H1 (cell line): ENCODE results near the gene WNT5A. TPM values are rescaled to one million over a fixed set of nuclear protein-coding genes. Genes with fewer than 3 reads are reported as not detected.

Source experiments
- CTCF ChIA-PET: fragments of 300-600 bp; sonication (Branson Sonifier 250); formaldehyde crosslinking; loops from one replicate; lab custom pipeline; 2021; ENCODE audit not compliant: partially characterized antibody; lab: Charles Lee
- POLR2A ChIA-PET: fragments of 300-600 bp; sonication (Branson Sonifier 250); formaldehyde crosslinking; loops from one replicate; lab custom pipeline; 2021; ENCODE audit warnings: inconsistent platforms; ENCODE audit not compliant: partially characterized antibody; lab: Charles Lee
- DNase-seq, 2 experiments: peaks; one replicate each; pipeline versions ENCODE4 v3.0.0 to v3.0.0-alpha.2; 2010 to 2022; ENCODE audit warnings: low spot score in 2 of 2, low read depth in 1 of 2, mixed read lengths in 1 of 2
- FAIRE-seq: peaks from 2 replicates; lab custom pipeline; 2011; peaks lifted over from hg19 to GRCh38; lab: Jason Lieb, UNC
- H2AFZ ChIP-seq: 2 replicates; pipeline ENCODE4 v1.8.1; 2012; ENCODE audit warnings: low read length, inconsistent platforms
- H2AK5ac ChIP-seq: 2 replicates; pipeline ENCODE4 v1.6.1; 2013; ENCODE audit warnings: low read depth, low read length
- H2BK120ac ChIP-seq: replicated peaks from 2 replicates; pipeline ENCODE3; 2013; ENCODE audit warnings: low read depth, low read length, inconsistent platforms
- H2BK12ac ChIP-seq: 2 replicates; pipeline ENCODE4 v1.6.1; 2013; ENCODE audit warnings: low read depth, low read length
- H2BK15ac ChIP-seq: 2 replicates; pipeline ENCODE4 v1.6.1; 2013; ENCODE audit warnings: low read length
- H2BK20ac ChIP-seq: 2 replicates; pipeline ENCODE4 v1.6.1; 2013; ENCODE audit warnings: low read length
- H2BK5ac ChIP-seq: 2 replicates; pipeline ENCODE4 v1.6.1; 2013; ENCODE audit warnings: low read depth, low read length
- H3K14ac ChIP-seq: 2 replicates; pipeline ENCODE4 v1.6.1; 2013; ENCODE audit warnings: inconsistent platforms; ENCODE audit not compliant: insufficient read length
- H3K18ac ChIP-seq: 2 replicates; pipeline ENCODE4 v1.6.1; 2013; ENCODE audit warnings: low read length; ENCODE audit errors: extremely low read depth
- H3K23ac ChIP-seq: 2 replicates; pipeline ENCODE4 v1.6.1; 2013; ENCODE audit warnings: inconsistent platforms; ENCODE audit not compliant: insufficient read length
- H3K23me2 ChIP-seq: 2 replicates; pipeline ENCODE4 v1.6.1; 2013; ENCODE audit warnings: low read depth, low read length
- H3K27ac ChIP-seq: 2 replicates; pipeline ENCODE4 v1.6.1; 2011; ENCODE audit warnings: low read depth, low read length, inconsistent platforms
- H3K27me3 ChIP-seq, 4 experiments: replicated peaks in 1 of 4; 1 replicate in 1 of 4; 2 replicates in 3 of 4; pipeline versions ENCODE4 v1.6.1 to v1.8.1; 2011 to 2013; ENCODE audit warnings: low read length in 3 of 4, mild to moderate bottlenecking in 3 of 4, inconsistent platforms in 2 of 4, mixed read lengths in 2 of 4, moderate library complexity in 1 of 4; ENCODE audit not compliant: control insufficient read depth in 3 of 4, insufficient read depth in 3 of 4; ENCODE audit errors: extremely low read depth in 1 of 4
- H3K36me3 ChIP-seq, 4 experiments: 2 replicates each; pipeline versions ENCODE4 v1.6.1 to v1.8.1; 2011 to 2013; ENCODE audit warnings: mild to moderate bottlenecking in 4 of 4, low read length in 3 of 4, moderate library complexity in 2 of 4, control low read depth in 1 of 4, inconsistent platforms in 1 of 4; ENCODE audit not compliant: insufficient read depth in 4 of 4, control insufficient read depth in 2 of 4
- H3K4ac ChIP-seq: replicated peaks from 2 replicates; pipeline ENCODE3; 2013; ENCODE audit warnings: low read length, low read depth, mixed read lengths, inconsistent platforms; ENCODE audit not compliant: insufficient read length
- H3K4me1 ChIP-seq, 4 experiments: replicated peaks in 1 of 4; 1 replicate in 1 of 4; 2 replicates in 3 of 4; pipeline versions ENCODE4 v1.6.1 to v1.8.1; 2011 to 2013; ENCODE audit warnings: low read length in 3 of 4, inconsistent platforms in 2 of 4, mixed read lengths in 1 of 4; ENCODE audit not compliant: insufficient read depth in 4 of 4, control insufficient read depth in 3 of 4
- H3K4me2 ChIP-seq, 2 experiments: 2 replicates each; pipeline versions ENCODE4 v1.6.1 to v1.8.1; 2011 to 2013; ENCODE audit warnings: low read depth in 2 of 2, low read length in 2 of 2, control low read depth in 1 of 2, inconsistent platforms in 1 of 2, mild to moderate bottlenecking in 1 of 2; ENCODE audit not compliant: insufficient read depth in 1 of 2
- H3K4me3 ChIP-seq, 4 experiments: fragments of 200-600, 300-600 bp in 1 of 4; sonication (generic), shearing (Covaris generic), sonication (Bioruptor Twin) in 1 of 4; 2 replicates each; pipeline versions ENCODE4 v1.5.1 to v1.8.1; 2011 to 2016; ENCODE audit warnings: low read length in 4 of 4, low read depth in 3 of 4, control low read depth in 2 of 4, inconsistent platforms in 2 of 4, mild to moderate bottlenecking in 2 of 4, mixed read lengths in 1 of 4, moderate library complexity in 1 of 4; ENCODE audit not compliant: insufficient read depth in 2 of 4; ENCODE audit errors: extremely low read depth in 1 of 4
- H3K56ac ChIP-seq: replicated peaks from 2 replicates; pipeline ENCODE3; 2013; ENCODE audit warnings: low read depth, mild to moderate bottlenecking, mixed read lengths, low read length, inconsistent platforms; ENCODE audit not compliant: insufficient read length
- H3K79me1 ChIP-seq: 2 replicates; pipeline ENCODE4 v1.6.1; 2013; ENCODE audit warnings: low read depth, low read length, control low read depth
- H3K79me2 ChIP-seq, 2 experiments: 2 replicates each; pipeline versions ENCODE4 v1.6.1 to v1.8.1; 2012 to 2013; ENCODE audit warnings: low read length in 2 of 2, mild to moderate bottlenecking in 2 of 2, inconsistent platforms in 1 of 2; ENCODE audit not compliant: insufficient read depth in 2 of 2, control insufficient read depth in 1 of 2
- H3K9ac ChIP-seq, 4 experiments: replicated peaks in 1 of 4; 1 replicate in 1 of 4; 2 replicates in 3 of 4; pipeline versions ENCODE4 v1.6.1 to v1.8.1; 2011 to 2013; ENCODE audit warnings: low read depth in 3 of 4, low read length in 3 of 4, control low read depth in 2 of 4, mild to moderate bottlenecking in 2 of 4, moderate library complexity in 2 of 4, inconsistent platforms in 1 of 4; ENCODE audit errors: extremely low read depth in 1 of 4
- H3K9me3 ChIP-seq, 2 experiments: 2 replicates each; pipeline versions ENCODE4 v1.6.1 to v1.8.1; 2012 to 2013; ENCODE audit warnings: mild to moderate bottlenecking in 2 of 2, moderate library complexity in 2 of 2, control low read depth in 1 of 2, inconsistent platforms in 1 of 2, low read depth in 1 of 2, low read length in 1 of 2, mixed read lengths in 1 of 2; ENCODE audit not compliant: insufficient read depth in 2 of 2
- H4K20me1 ChIP-seq, 2 experiments: replicated peaks in 1 of 2; 2 replicates each; pipeline versions ENCODE3 to v1.8.1; 2011 to 2013; ENCODE audit warnings: inconsistent platforms in 2 of 2, low read length in 2 of 2, mild to moderate bottlenecking in 1 of 2; ENCODE audit not compliant: insufficient read depth in 2 of 2, control insufficient read depth in 1 of 2
- H4K5ac ChIP-seq: 2 replicates; pipeline ENCODE4 v1.6.1; 2013; ENCODE audit warnings: low read length, low read depth, mixed read lengths, inconsistent platforms; ENCODE audit not compliant: insufficient read length
- H4K8ac ChIP-seq: 2 replicates; pipeline ENCODE4 v1.8.0; 2013; ENCODE audit warnings: mild to moderate bottlenecking, moderate library complexity, low read length, inconsistent platforms; ENCODE audit not compliant: insufficient read depth; ENCODE audit errors: extremely low read depth
- H4K91ac ChIP-seq: replicated peaks from 2 replicates; pipeline ENCODE3; 2013; ENCODE audit warnings: low read length, mixed read lengths, inconsistent platforms; ENCODE audit not compliant: insufficient read length
- BCL11A ChIP-seq, 2 experiments: IDR thresholded peaks; one replicate each; pipeline ENCODE4 v1.6.1; 2011; ENCODE audit warnings: low read depth in 2 of 2, low read length in 2 of 2, mild to moderate bottlenecking in 2 of 2
- GTF2F1 ChIP-seq: IDR thresholded peaks from 2 replicates; pipeline ENCODE4 v1.6.1; 2012; ENCODE audit warnings: low read depth, low read length, improper control_type of control experiment, borderline replicate concordance
- RNF2 ChIP-seq: fragments of 200-900, 300-1000 bp; sonication (generic); IDR thresholded peaks from 2 replicates; pipeline ENCODE4 v1.7.1; 2016; ENCODE audit warnings: borderline replicate concordance, low read depth, mild to moderate bottlenecking, antibody characterized with exemption, low read length; ENCODE audit not compliant: poor library complexity, severe bottlenecking; ENCODE audit errors: missing control alignments
- TAF1 ChIP-seq: IDR thresholded peaks from 2 replicates; pipeline ENCODE4 v1.6.1; 2011; ENCODE audit warnings: mild to moderate bottlenecking, low read depth, low read length
- WGBS, 2 experiments: shearing (Covaris generic) in 1 of 2; methylation state at CpG; one replicate each; pipeline versions ENCODE4 v1.1.6 to v1.1.7; 2013 to 2015; ENCODE audit warnings: low lambda C conversion rate in 2 of 2, mixed read lengths in 2 of 2, inconsistent platforms in 1 of 2, low coverage in 1 of 2, missing lambda C conversion rate in 1 of 2; ENCODE audit not compliant: insufficient replicate concordance in 2 of 2, insufficient coverage in 1 of 2, insufficient read length in 1 of 2; ENCODE audit errors: extremely low coverage in 1 of 2, missing lambda C conversion rate in 1 of 2; 5-methylcytosine and 5-hydroxymethylcytosine counted together
- polyA plus RNA-seq, 7 experiments: library from polyadenylated mRNA; depleted of rRNA in 3 of 7; stranded (reverse) in 5 of 7; unstranded in 2 of 7; fragments of >200 nt in 5 of 7; fragments of 200-250 nt in 2 of 7; gene quantifications; 1 replicate in 5 of 7; 2 replicates in 1 of 7; 4 replicates in 1 of 7; pipeline versions ENCODE4 v1.2.1 to v1.2.3, GENCODE V29; 2011 to 2013; ENCODE audit warnings: missing spikeins in 2 of 7, mixed read lengths in 2 of 7
- total RNA-seq: library from RNA; stranded (reverse); fragmentation: NEBNext Ultra II Directional; extraction: Animal tissue kit (Norgen Biotek cat#: 25700); gene quantifications from 2 replicates; pipeline ENCODE4 v1.2.1, GENCODE V29; 2021
- TF ChIP-seq, protein P1 (sequence below), 3 experiments: IDR thresholded peaks; 1 replicate in 2 of 3; 2 replicates in 1 of 3; pipeline versions ENCODE4 v1.5.1 to v1.6.1; 2011; ENCODE audit warnings: low read length in 3 of 3, mild to moderate bottlenecking in 3 of 3, inconsistent platforms in 2 of 3, low read depth in 1 of 3, moderate library complexity in 1 of 3; ENCODE audit not compliant: insufficient read depth in 1 of 3; ENCODE audit errors: control extremely low read depth in 1 of 3

WNT5A gene
- total and polyA plus RNA-seq, 2 of the 8 experiments (the other 6 are each of a cell fraction or from before 2014, with no cell fraction given), result 3.9 to 5.6 TPM

- H2BK5ac ChIP-seq, result no peak overlapping the region
- POLR2A ChIA-PET, result interaction anchor here (0.6 kb wide), 1 partner anchor 688 kb away, joined by 3 read pairs; no protein-coding TSS in a partner anchor
Observed at GRCh38 chr3:55515550-55516246, 28.6 kb upstream of the WNT5A start.

More at GRCh38 chr3:55515550-55516246, 28.6 kb upstream of the WNT5A start:
- TF ChIP-seq GTF2F1 (no peak), TAF1 (no peak), RNF2 (no peak), BCL11A (IDR thresholded peaks at IDR 0.05; ENCODE audit: low read depth in 2 of 2, low read length in 2 of 2) (no peak)
- TF ChIP-seq, protein P1, sequence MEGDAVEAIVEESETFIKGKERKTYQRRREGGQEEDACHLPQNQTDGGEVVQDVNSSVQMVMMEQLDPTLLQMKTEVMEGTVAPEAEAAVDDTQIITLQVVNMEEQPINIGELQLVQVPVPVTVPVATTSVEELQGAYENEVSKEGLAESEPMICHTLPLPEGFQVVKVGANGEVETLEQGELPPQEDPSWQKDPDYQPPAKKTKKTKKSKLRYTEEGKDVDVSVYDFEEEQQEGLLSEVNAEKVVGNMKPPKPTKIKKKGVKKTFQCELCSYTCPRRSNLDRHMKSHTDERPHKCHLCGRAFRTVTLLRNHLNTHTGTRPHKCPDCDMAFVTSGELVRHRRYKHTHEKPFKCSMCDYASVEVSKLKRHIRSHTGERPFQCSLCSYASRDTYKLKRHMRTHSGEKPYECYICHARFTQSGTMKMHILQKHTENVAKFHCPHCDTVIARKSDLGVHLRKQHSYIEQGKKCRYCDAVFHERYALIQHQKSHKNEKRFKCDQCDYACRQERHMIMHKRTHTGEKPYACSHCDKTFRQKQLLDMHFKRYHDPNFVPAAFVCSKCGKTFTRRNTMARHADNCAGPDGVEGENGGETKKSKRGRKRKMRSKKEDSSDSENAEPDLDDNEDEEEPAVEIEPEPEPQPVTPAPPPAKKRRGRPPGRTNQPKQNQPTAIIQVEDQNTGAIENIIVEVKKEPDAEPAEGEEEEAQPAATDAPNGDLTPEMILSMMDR (IDR thresholded peaks at IDR 0.05; ENCODE audit: control extremely low read depth in 1 of 3, insufficient read depth in 1 of 3, low read depth in 1 of 3, low read length in 3 of 3), result no peak
- no peak overlapping the region for H2BK15ac ChIP-seq
- H3K9ac ChIP-seq, result no peak overlapping the region
- no peaks in the 10 kb centered on the region for H3K36me3 ChIP-seq
- DNase-seq (no peak), FAIRE-seq (no peak)
- no peak overlapping the region for H3K4me3 ChIP-seq
- no peaks in the 10 kb centered on the region for H3K79me1 ChIP-seq
- H4K20me1 ChIP-seq, result no peaks in the 10 kb centered on the region
- H2BK12ac ChIP-seq, result no peak overlapping the region
- H3K23me2 ChIP-seq, result no peaks in the 10 kb centered on the region
- H3K9me3 ChIP-seq, result no peaks in the 10 kb centered on the region
- no peak overlapping the region for H2BK20ac ChIP-seq
- no peak overlapping the region for H3K56ac ChIP-seq
- H2AK5ac ChIP-seq, result no peak overlapping the region
- H3K4ac ChIP-seq, result no peak overlapping the region
- 86% methylated on average over 13 of the region's 14 CpGs; no CpG with 5 or more reads in 1 of the 2 experiments for WGBS, 2 experiments
- H3K23ac ChIP-seq, result no peak overlapping the region
- no peak overlapping the region for H3K18ac ChIP-seq
- no peak overlapping the region for H3K4me2 ChIP-seq
- no peak overlapping the region for H4K5ac ChIP-seq
- no peaks in the 10 kb centered on the region for H3K27me3 ChIP-seq
- no peak overlapping the region for H4K91ac ChIP-seq
- CTCF ChIA-PET, result interaction anchor here (1.3 kb wide), 1 partner anchor 55 kb away, joined by 3 read pairs; no protein-coding TSS in a partner anchor
- no peak overlapping the region for H3K27ac ChIP-seq
- H3K79me2 ChIP-seq, result no peaks in the 10 kb centered on the region
- no peak overlapping the region for H3K14ac ChIP-seq
- peaks cover 6 to 22% (median 17%) of the 10 kb centered on the region in 4 experiments for H3K4me1 ChIP-seq
- H2AFZ ChIP-seq, result no peak overlapping the region
- no peak overlapping the region for H2BK120ac ChIP-seq
- H4K8ac ChIP-seq, result no peak overlapping the region
